B cell (primary cell): ENCODE results near the gene FAM186B. TPM values are rescaled to one million over a fixed set of nuclear protein-coding genes. Genes with fewer than 3 reads are reported as not detected.

Experiments used
- ATAC-seq: fragments of 200-7000 bp; cut with Tn5 transposase; one replicate; pipeline ENCODE4 v1.10.0; 2021; ENCODE audit warnings: low read depth, mild to moderate bottlenecking, moderate number of reproducible peaks, moderate library complexity
- CTCF ChIA-PET: fragments of 350-600 bp; sonication (Branson Sonifier 250); formaldehyde crosslinking; loops from one replicate; lab custom pipeline; 2021; ENCODE audit warnings: antibody characterized with exemption, inconsistent platforms; lab: Charles Lee
- POLR2A ChIA-PET: fragments of 350-600 bp; sonication (Branson Sonifier 250); formaldehyde crosslinking; loops from one replicate; lab custom pipeline; 2021; ENCODE audit warnings: antibody characterized with exemption; lab: Charles Lee
- DNase-seq: peaks from one replicate; pipeline ENCODE4 v3.0.0; 2013
- H2AFZ ChIP-seq: 2 replicates; pipeline ENCODE4 v1.6.1; 2012; ENCODE audit warnings: mild to moderate bottlenecking, low read depth, low read length; ENCODE audit not compliant: insufficient read depth, poor library complexity, severe bottlenecking
- H3K27ac ChIP-seq, 2 donors: 1 replicate in 1 of 2; 2 replicates in 1 of 2; pipeline ENCODE4 v1.5.1; 2012 to 2013; ENCODE audit warnings: low read length in 2 of 2, mild to moderate bottlenecking in 2 of 2, moderate library complexity in 1 of 2
- H3K27me3 ChIP-seq, 4 experiments: fragments of 200-600 bp in 1 of 4; sonication (generic) in 1 of 4; replicated peaks in 1 of 4; 1 replicate in 2 of 4; 2 replicates in 2 of 4; pipeline versions ENCODE4 v1.6.1 to v1.7.0; 2013 to 2016; ENCODE audit warnings: low read length in 3 of 4, mild to moderate bottlenecking in 2 of 4, mixed read lengths in 1 of 4, moderate library complexity in 1 of 4; ENCODE audit not compliant: insufficient read depth in 4 of 4, control insufficient read depth in 3 of 4; ENCODE audit errors: control extremely low read depth in 1 of 4
- H3K36me3 ChIP-seq, 2 experiments: replicated peaks in 1 of 2; 1 replicate in 1 of 2; 2 replicates in 1 of 2; pipeline versions ENCODE4 v1.6.1 to v1.7.1; 2013; ENCODE audit warnings: low read length in 1 of 2; ENCODE audit not compliant: insufficient read depth in 2 of 2, control insufficient read depth in 1 of 2; ENCODE audit errors: control extremely low read depth in 1 of 2, extremely low read depth in 1 of 2
- H3K4me1 ChIP-seq, 2 donors: fragments of 200-600 bp in 1 of 2; sonication (generic) in 1 of 2; 1 replicate in 1 of 2; 2 replicates in 1 of 2; pipeline versions ENCODE4 v1.5.1 to v1.6.1; 2013 to 2017; ENCODE audit warnings: low read length in 2 of 2; ENCODE audit not compliant: control insufficient read depth in 2 of 2, insufficient read depth in 2 of 2
- H3K4me2 ChIP-seq: replicated peaks from 2 replicates; pipeline ENCODE3; 2012; ENCODE audit warnings: mild to moderate bottlenecking, low read depth, low read length; ENCODE audit not compliant: poor library complexity, severe bottlenecking
- H3K4me3 ChIP-seq, 5 experiments: fragments of 200-600 bp in 1 of 5; sonication (generic) in 1 of 5; 1 replicate in 3 of 5; 2 replicates in 2 of 5; pipeline versions ENCODE4 v1.5.1 to v1.7.0; 2011 to 2016; ENCODE audit warnings: low read length in 4 of 5, mild to moderate bottlenecking in 4 of 5, low read depth in 2 of 5, control low read depth in 1 of 5, moderate library complexity in 1 of 5; ENCODE audit not compliant: insufficient read depth in 1 of 5; ENCODE audit errors: control extremely low read depth in 1 of 5, extremely low read depth in 1 of 5
- H3K79me2 ChIP-seq: fragments of 200-600 bp; sonication (generic); one replicate; pipeline ENCODE4 v1.6.0; 2016; ENCODE audit warnings: low read length; ENCODE audit not compliant: control insufficient read depth, insufficient read depth
- H3K9ac ChIP-seq: fragments of 200-600 bp; sonication (generic); 2 replicates; pipeline ENCODE4 v1.6.1; 2017; ENCODE audit warnings: mild to moderate bottlenecking, low read length, moderate library complexity
- H3K9me3 ChIP-seq, 3 donors: one replicate each; pipeline versions ENCODE4 v1.6.1 to v1.7.1; 2013; ENCODE audit warnings: low read length in 2 of 3; ENCODE audit not compliant: control insufficient read depth in 2 of 3, insufficient read depth in 1 of 3; ENCODE audit errors: control extremely low read depth in 1 of 3
- H4K20me1 ChIP-seq: 2 replicates; pipeline ENCODE4 v1.6.0; 2012; ENCODE audit warnings: mild to moderate bottlenecking, low read length; ENCODE audit not compliant: insufficient read depth, control insufficient read depth, poor library complexity, severe bottlenecking
- H3K27ac Mint-ChIP-seq: one replicate; pipeline ENCODE4 v1.8.0; 2021; ENCODE audit warnings: mixed read lengths
- H3K27me3 Mint-ChIP-seq: one replicate; pipeline ENCODE4 v1.8.0; 2021; ENCODE audit warnings: mixed read lengths
- H3K4me1 Mint-ChIP-seq: one replicate; pipeline ENCODE4 v1.8.0; 2021; ENCODE audit warnings: mixed read lengths
- H3K4me3 Mint-ChIP-seq: one replicate; pipeline ENCODE4 v1.8.0; 2021; ENCODE audit warnings: mixed read lengths
- H3K9me3 Mint-ChIP-seq: one replicate; pipeline ENCODE4 v1.8.0; 2022; ENCODE audit warnings: mixed read lengths; ENCODE audit not compliant: insufficient read depth
- CTCF ChIP-seq: fragments of 200-600 bp; IDR thresholded peaks from one replicate; pipeline ENCODE4 v1.8.0; 2022; ENCODE audit warnings: antibody characterized with exemption, mild to moderate bottlenecking
- EZH2 ChIP-seq: IDR thresholded peaks from 2 replicates; pipeline ENCODE4 v1.6.1; 2012; ENCODE audit warnings: borderline replicate concordance, low read depth, mild to moderate bottlenecking, moderate library complexity, low read length; ENCODE audit not compliant: insufficient read depth, poor library complexity, severe bottlenecking
- WGBS: methylation state at CpG from one replicate; pipeline ENCODE4 v1.1.5; 2013; ENCODE audit warnings: missing lambda C conversion rate; ENCODE audit not compliant: insufficient coverage; 5-methylcytosine and 5-hydroxymethylcytosine counted together
- intact Hi-C: fragments of 100-400 bp; cut with micrococcal nuclease; formaldehyde crosslinking; loops from one replicate; pipeline ENCODE4 v1.10.0; 2022
- polyA plus RNA-seq: library from polyadenylated mRNA; depleted of rRNA; stranded (reverse); fragments of >200 nt; gene quantifications from 2 replicates; pipeline ENCODE4 v1.2.3, GENCODE V29; 2012
- total RNA-seq, 2 donors: library from RNA; stranded (reverse); fragments of 120-200 nt in 1 of 2; gene quantifications; 1 replicate in 1 of 2; 2 replicates in 1 of 2; pipeline versions ENCODE4 v1.2.3 to v1.2.4, GENCODE V29; 2013 to 2022

Gene FAM186B
- total and polyA plus RNA-seq, 2 donors (not counting 1 experiment from before 2014, with no cell fraction given), result 0.13 to 0.47 TPM

- H3K9ac ChIP-seq, result no peak overlapping the region
- TF ChIP-seq EZH2 (no peak), CTCF (no peak)
- no peaks in the 10 kb centered on the region for H3K9me3 ChIP-seq
- no peak for ATAC-seq
- H3K4me1 ChIP-seq, result peaks cover 16 to 18% of the 10 kb centered on the region in 2 donors
- Mint-ChIP-seq H3K9me3 (no peaks in the 10 kb centered on the region), H3K4me1 (peaks cover 18% of the 10 kb centered on the region), H3K27ac (peak overlapping the region; percentile 50), H3K27me3 (no peaks in the 10 kb centered on the region), H3K4me3 (no peak overlapping the region)
- H4K20me1 ChIP-seq, result no peaks in the 10 kb centered on the region
- no peak overlapping the region for H2AFZ ChIP-seq
- peaks cover 3 to 77% of the 10 kb centered on the region in 2 experiments for H3K36me3 ChIP-seq
- peak overlapping the region in 1 of 2 donors; percentile 6 for H3K27ac ChIP-seq
- CTCF ChIA-PET, result interaction anchor here (0.6 to 12.5 kb wide), 13 partner anchors 9 to 130 kb away, joined by 3 to 372 read pairs (median 4); partner anchors contain the start of genes FMNL3, PRPF40B and TMBIM6
- no peak overlapping the region for H3K4me2 ChIP-seq
- H3K27me3 ChIP-seq, result no peaks in the 10 kb centered on the region
- DNase-seq, result no peak
- H3K79me2 ChIP-seq, result no peaks in the 10 kb centered on the region
- H3K4me3 ChIP-seq, result no peak overlapping the region
- POLR2A ChIA-PET, result interaction anchor here (1.9 kb wide), 1 partner anchor 16 kb away, joined by 6 read pairs; no protein-coding TSS in a partner anchor
- intact Hi-C loops, result no loop called here
- 93% methylated on average over 4 of the region's 12 CpGs for WGBS
Observed at GRCh38 chr12:49646871-49647654, 41.6 kb upstream of the FAM186B start.
